H1 (cell line): ENCODE results near the gene FREM2. TPM values are rescaled to one million over a fixed set of nuclear protein-coding genes. Genes with fewer than 3 reads are reported as not detected.

Experiments
- CTCF ChIA-PET: fragments of 300-600 bp; sonication (Branson Sonifier 250); formaldehyde crosslinking; loops from one replicate; lab custom pipeline; 2021; ENCODE audit not compliant: partially characterized antibody; lab: Charles Lee
- POLR2A ChIA-PET: fragments of 300-600 bp; sonication (Branson Sonifier 250); formaldehyde crosslinking; loops from one replicate; lab custom pipeline; 2021; ENCODE audit warnings: inconsistent platforms; ENCODE audit not compliant: partially characterized antibody; lab: Charles Lee
- DNase-seq, 2 experiments: peaks; one replicate each; pipeline versions ENCODE4 v3.0.0 to v3.0.0-alpha.2; 2010 to 2022; ENCODE audit warnings: low spot score in 2 of 2, low read depth in 1 of 2, mixed read lengths in 1 of 2
- FAIRE-seq: peaks from 2 replicates; lab custom pipeline; 2011; peaks lifted over from hg19 to GRCh38; lab: Jason Lieb, UNC
- H2AFZ ChIP-seq: 2 replicates; pipeline ENCODE4 v1.8.1; 2012; ENCODE audit warnings: low read length, inconsistent platforms
- H2AK5ac ChIP-seq: 2 replicates; pipeline ENCODE4 v1.6.1; 2013; ENCODE audit warnings: low read depth, low read length
- H2BK120ac ChIP-seq: replicated peaks from 2 replicates; pipeline ENCODE3; 2013; ENCODE audit warnings: low read depth, low read length, inconsistent platforms
- H2BK12ac ChIP-seq: 2 replicates; pipeline ENCODE4 v1.6.1; 2013; ENCODE audit warnings: low read depth, low read length
- H2BK15ac ChIP-seq: 2 replicates; pipeline ENCODE4 v1.6.1; 2013; ENCODE audit warnings: low read length
- H2BK20ac ChIP-seq: 2 replicates; pipeline ENCODE4 v1.6.1; 2013; ENCODE audit warnings: low read length
- H2BK5ac ChIP-seq: 2 replicates; pipeline ENCODE4 v1.6.1; 2013; ENCODE audit warnings: low read depth, low read length
- H3K14ac ChIP-seq: 2 replicates; pipeline ENCODE4 v1.6.1; 2013; ENCODE audit warnings: inconsistent platforms; ENCODE audit not compliant: insufficient read length
- H3K18ac ChIP-seq: 2 replicates; pipeline ENCODE4 v1.6.1; 2013; ENCODE audit warnings: low read length; ENCODE audit errors: extremely low read depth
- H3K23ac ChIP-seq: 2 replicates; pipeline ENCODE4 v1.6.1; 2013; ENCODE audit warnings: inconsistent platforms; ENCODE audit not compliant: insufficient read length
- H3K23me2 ChIP-seq: 2 replicates; pipeline ENCODE4 v1.6.1; 2013; ENCODE audit warnings: low read depth, low read length
- H3K27ac ChIP-seq: 2 replicates; pipeline ENCODE4 v1.6.1; 2011; ENCODE audit warnings: low read depth, low read length, inconsistent platforms
- H3K27me3 ChIP-seq, 4 experiments: replicated peaks in 1 of 4; 1 replicate in 1 of 4; 2 replicates in 3 of 4; pipeline versions ENCODE4 v1.6.1 to v1.8.1; 2011 to 2013; ENCODE audit warnings: low read length in 3 of 4, mild to moderate bottlenecking in 3 of 4, inconsistent platforms in 2 of 4, mixed read lengths in 2 of 4, moderate library complexity in 1 of 4; ENCODE audit not compliant: control insufficient read depth in 3 of 4, insufficient read depth in 3 of 4; ENCODE audit errors: extremely low read depth in 1 of 4
- H3K36me3 ChIP-seq, 4 experiments: 2 replicates each; pipeline versions ENCODE4 v1.6.1 to v1.8.1; 2011 to 2013; ENCODE audit warnings: mild to moderate bottlenecking in 4 of 4, low read length in 3 of 4, moderate library complexity in 2 of 4, control low read depth in 1 of 4, inconsistent platforms in 1 of 4; ENCODE audit not compliant: insufficient read depth in 4 of 4, control insufficient read depth in 2 of 4
- H3K4ac ChIP-seq: replicated peaks from 2 replicates; pipeline ENCODE3; 2013; ENCODE audit warnings: low read length, low read depth, mixed read lengths, inconsistent platforms; ENCODE audit not compliant: insufficient read length
- H3K4me1 ChIP-seq, 4 experiments: replicated peaks in 1 of 4; 1 replicate in 1 of 4; 2 replicates in 3 of 4; pipeline versions ENCODE4 v1.6.1 to v1.8.1; 2011 to 2013; ENCODE audit warnings: low read length in 3 of 4, inconsistent platforms in 2 of 4, mixed read lengths in 1 of 4; ENCODE audit not compliant: insufficient read depth in 4 of 4, control insufficient read depth in 3 of 4
- H3K4me2 ChIP-seq, 2 experiments: 2 replicates each; pipeline versions ENCODE4 v1.6.1 to v1.8.1; 2011 to 2013; ENCODE audit warnings: low read depth in 2 of 2, low read length in 2 of 2, control low read depth in 1 of 2, inconsistent platforms in 1 of 2, mild to moderate bottlenecking in 1 of 2; ENCODE audit not compliant: insufficient read depth in 1 of 2
- H3K4me3 ChIP-seq, 4 experiments: fragments of 200-600, 300-600 bp in 1 of 4; sonication (generic), shearing (Covaris generic), sonication (Bioruptor Twin) in 1 of 4; 2 replicates each; pipeline versions ENCODE4 v1.5.1 to v1.8.1; 2011 to 2016; ENCODE audit warnings: low read length in 4 of 4, low read depth in 3 of 4, control low read depth in 2 of 4, inconsistent platforms in 2 of 4, mild to moderate bottlenecking in 2 of 4, mixed read lengths in 1 of 4, moderate library complexity in 1 of 4; ENCODE audit not compliant: insufficient read depth in 2 of 4; ENCODE audit errors: extremely low read depth in 1 of 4
- H3K56ac ChIP-seq: replicated peaks from 2 replicates; pipeline ENCODE3; 2013; ENCODE audit warnings: low read depth, mild to moderate bottlenecking, mixed read lengths, low read length, inconsistent platforms; ENCODE audit not compliant: insufficient read length
- H3K79me1 ChIP-seq: 2 replicates; pipeline ENCODE4 v1.6.1; 2013; ENCODE audit warnings: low read depth, low read length, control low read depth
- H3K79me2 ChIP-seq, 2 experiments: 2 replicates each; pipeline versions ENCODE4 v1.6.1 to v1.8.1; 2012 to 2013; ENCODE audit warnings: low read length in 2 of 2, mild to moderate bottlenecking in 2 of 2, inconsistent platforms in 1 of 2; ENCODE audit not compliant: insufficient read depth in 2 of 2, control insufficient read depth in 1 of 2
- H3K9ac ChIP-seq, 4 experiments: replicated peaks in 1 of 4; 1 replicate in 1 of 4; 2 replicates in 3 of 4; pipeline versions ENCODE4 v1.6.1 to v1.8.1; 2011 to 2013; ENCODE audit warnings: low read depth in 3 of 4, low read length in 3 of 4, control low read depth in 2 of 4, mild to moderate bottlenecking in 2 of 4, moderate library complexity in 2 of 4, inconsistent platforms in 1 of 4; ENCODE audit errors: extremely low read depth in 1 of 4
- H3K9me3 ChIP-seq, 2 experiments: 2 replicates each; pipeline versions ENCODE4 v1.6.1 to v1.8.1; 2012 to 2013; ENCODE audit warnings: mild to moderate bottlenecking in 2 of 2, moderate library complexity in 2 of 2, control low read depth in 1 of 2, inconsistent platforms in 1 of 2, low read depth in 1 of 2, low read length in 1 of 2, mixed read lengths in 1 of 2; ENCODE audit not compliant: insufficient read depth in 2 of 2
- H4K20me1 ChIP-seq, 2 experiments: replicated peaks in 1 of 2; 2 replicates each; pipeline versions ENCODE3 to v1.8.1; 2011 to 2013; ENCODE audit warnings: inconsistent platforms in 2 of 2, low read length in 2 of 2, mild to moderate bottlenecking in 1 of 2; ENCODE audit not compliant: insufficient read depth in 2 of 2, control insufficient read depth in 1 of 2
- H4K5ac ChIP-seq: 2 replicates; pipeline ENCODE4 v1.6.1; 2013; ENCODE audit warnings: low read length, low read depth, mixed read lengths, inconsistent platforms; ENCODE audit not compliant: insufficient read length
- H4K8ac ChIP-seq: 2 replicates; pipeline ENCODE4 v1.8.0; 2013; ENCODE audit warnings: mild to moderate bottlenecking, moderate library complexity, low read length, inconsistent platforms; ENCODE audit not compliant: insufficient read depth; ENCODE audit errors: extremely low read depth
- H4K91ac ChIP-seq: replicated peaks from 2 replicates; pipeline ENCODE3; 2013; ENCODE audit warnings: low read length, mixed read lengths, inconsistent platforms; ENCODE audit not compliant: insufficient read length
- CTBP2 ChIP-seq: IDR thresholded peaks from 2 replicates; pipeline ENCODE4 v1.7.0; 2011; ENCODE audit warnings: borderline replicate concordance, mild to moderate bottlenecking, moderate library complexity, mixed read lengths, low read length; ENCODE audit not compliant: insufficient read depth, insufficient read length
- EGR1 ChIP-seq: IDR thresholded peaks from 2 replicates; pipeline ENCODE4 v1.6.1; 2011; ENCODE audit warnings: low read depth, low read length, borderline replicate concordance
- GABPA ChIP-seq: IDR thresholded peaks from 2 replicates; pipeline ENCODE4 v1.6.1; 2011; ENCODE audit warnings: mild to moderate bottlenecking, low read length, moderate library complexity, borderline replicate concordance; ENCODE audit not compliant: insufficient read depth
- NRF1 ChIP-seq: IDR thresholded peaks from 2 replicates; pipeline ENCODE4 v1.6.1; 2011; ENCODE audit warnings: mild to moderate bottlenecking, low read depth, low read length, improper control_type of control experiment
- POLR2AphosphoS5 ChIP-seq: IDR thresholded peaks from 2 replicates; pipeline ENCODE4 v1.6.1; 2011; ENCODE audit warnings: low read depth, low read length
- TAF7 ChIP-seq: optimal IDR thresholded peaks from 2 replicates; pipeline ENCODE3; 2011; ENCODE audit warnings: low read depth, mild to moderate bottlenecking, inconsistent platforms, low read length, moderate library complexity, borderline replicate concordance
- WGBS, 2 experiments: shearing (Covaris generic) in 1 of 2; methylation state at CpG; one replicate each; pipeline versions ENCODE4 v1.1.6 to v1.1.7; 2013 to 2015; ENCODE audit warnings: low lambda C conversion rate in 2 of 2, mixed read lengths in 2 of 2, inconsistent platforms in 1 of 2, low coverage in 1 of 2, missing lambda C conversion rate in 1 of 2; ENCODE audit not compliant: insufficient replicate concordance in 2 of 2, insufficient coverage in 1 of 2, insufficient read length in 1 of 2; ENCODE audit errors: extremely low coverage in 1 of 2, missing lambda C conversion rate in 1 of 2; 5-methylcytosine and 5-hydroxymethylcytosine counted together
- polyA plus RNA-seq, 7 experiments: library from polyadenylated mRNA; depleted of rRNA in 3 of 7; stranded (reverse) in 5 of 7; unstranded in 2 of 7; fragments of >200 nt in 5 of 7; fragments of 200-250 nt in 2 of 7; gene quantifications; 1 replicate in 5 of 7; 2 replicates in 1 of 7; 4 replicates in 1 of 7; pipeline versions ENCODE4 v1.2.1 to v1.2.3, GENCODE V29; 2011 to 2013; ENCODE audit warnings: missing spikeins in 2 of 7, mixed read lengths in 2 of 7
- total RNA-seq: library from RNA; stranded (reverse); fragmentation: NEBNext Ultra II Directional; extraction: Animal tissue kit (Norgen Biotek cat#: 25700); gene quantifications from 2 replicates; pipeline ENCODE4 v1.2.1, GENCODE V29; 2021

FREM2 gene
- total and polyA plus RNA-seq, 2 of the 8 experiments (the other 6 are each of a cell fraction or from before 2014, with no cell fraction given) = 11.6 to 22.8 TPM

GRCh38 chr13:38733146-38733545 is 46.3 kb downstream of the FREM2 start:
- Histone ChIP-seq H3K23ac (no peak overlapping the region), H2BK20ac (no peak overlapping the region), H4K5ac (no peak overlapping the region), H2AFZ (no peak overlapping the region), H3K79me2 (no peaks in the 10 kb centered on the region), H2BK12ac (no peak overlapping the region), H3K4me3 (no peak overlapping the region), H2AK5ac (no peak overlapping the region), H3K79me1 (no peaks in the 10 kb centered on the region), H4K20me1 (no peaks in the 10 kb centered on the region), H4K91ac (no peak overlapping the region), H3K27ac (no peak overlapping the region), H3K56ac (no peak overlapping the region), H2BK15ac (no peak overlapping the region), H3K9me3 (no peaks in the 10 kb centered on the region), H2BK5ac (no peak overlapping the region), H3K4ac (no peak overlapping the region), H3K4me1 (peaks cover 0 to 5% (median 0%) of the 10 kb centered on the region in 4 experiments; a peak in 2 of 7 replicates), H3K4me2 (no peak overlapping the region), H3K14ac (no peak overlapping the region), H3K18ac (no peak overlapping the region), H4K8ac (no peak overlapping the region), H3K9ac (no peak overlapping the region), H3K27me3 (no peaks in the 10 kb centered on the region), H2BK120ac (no peak overlapping the region), H3K36me3 (no peaks in the 10 kb centered on the region), H3K23me2 (no peaks in the 10 kb centered on the region)
- FAIRE-seq = no peak
- CTCF ChIA-PET = interaction anchor here (1.5 kb wide), 1 partner anchor 47 kb away, joined by 3 read pairs; no protein-coding TSS in a partner anchor
- no peak for DNase-seq
- POLR2A ChIA-PET = no interaction called here
- TF ChIP-seq GABPA (no peak), NRF1 (no peak), CTBP2 (no peak), EGR1 (no peak), TAF7 (no peak), POLR2AphosphoS5 (no peak)
- 94% methylated on average over 1 of the region's 1 CpG; no CpG with 5 or more reads in 1 of the 2 experiments for WGBS, 2 experiments
